K562 (cell line): Measurements from ENCODE around the gene ACBD3.

Experiments
- KDM5B ChIP-seq: fragments of 200-600 bp; sonication (generic); IDR thresholded peaks from 2 replicates; pipeline ENCODE4 v1.6.1; 2012; ENCODE audit warnings: low read depth, mild to moderate bottlenecking, moderate library complexity, low read length, control low read depth, inconsistent platforms; ENCODE audit not compliant: insufficient replicate concordance
- TCF7L2 ChIP-seq: fragments of 150-350 bp; IDR thresholded peaks from 2 replicates; pipeline ENCODE4 v1.6.1; 2016; ENCODE audit warnings: low read depth, mild to moderate bottlenecking, low read length, moderate library complexity

- TF ChIP-seq TCF7L2: no peak
- TF ChIP-seq KDM5B: no peak
These were observed 29.5 kb upstream of the ACBD3 start for GRCh38 chr1:226216056-226216455.
